Activated T-cell treated with anti-CD3 and anti-CD28 coated beads for 24 hours (primary cell): ENCODE data around the gene OXCT1.
"Not testable (repeated sequence)": the region's sequence is repeated elsewhere in the genome, so short reads cannot be mapped to it uniquely, and the experiment has no call there.

Experiments used
- DNase-seq: peaks from one replicate; pipeline ENCODE4 v3.0.0-alpha.2; 2020; ENCODE audit warnings: low read depth

Gene OXCT1

DNA sequence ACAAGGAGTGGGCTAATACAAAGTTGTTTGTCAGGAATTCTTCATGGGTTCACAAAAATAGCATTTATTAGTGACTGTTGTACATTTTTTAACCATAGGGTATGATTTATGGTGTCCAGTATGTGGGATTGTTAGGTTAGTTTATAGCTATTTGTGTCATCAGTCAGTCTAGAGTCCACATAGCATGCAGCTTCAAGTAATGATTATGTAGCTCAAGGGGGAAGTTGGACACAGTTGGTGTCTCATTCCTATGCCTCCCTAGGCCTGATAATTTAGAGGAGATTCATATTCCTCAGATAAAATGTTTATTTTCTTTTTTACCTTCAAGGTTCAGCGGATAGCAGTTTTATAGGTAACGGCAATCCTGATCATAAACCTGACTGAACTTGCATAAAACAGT is 153.8 kb downstream of the OXCT1 start:
- no peak for DNase-seq

DNA sequence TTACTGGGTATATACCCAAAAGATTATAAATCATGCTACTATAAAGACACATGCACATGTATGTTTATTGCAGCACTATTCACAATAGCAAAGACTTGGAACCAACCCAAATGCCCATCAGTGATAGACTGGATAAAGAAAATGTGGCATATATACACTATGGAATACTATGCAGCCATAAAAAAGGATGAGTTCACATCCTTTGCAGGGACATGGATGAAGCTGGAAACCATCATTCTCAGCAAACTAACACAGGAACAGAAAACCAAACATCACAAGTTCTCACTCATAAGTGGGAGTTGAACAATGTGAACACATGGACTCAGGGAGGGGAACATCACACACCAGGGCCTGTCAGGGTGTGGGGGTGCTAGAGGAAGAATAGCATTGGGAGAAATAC is 155.8 kb downstream of the OXCT1 start:
- DNase-seq, result not testable (repeated sequence)

DNA sequence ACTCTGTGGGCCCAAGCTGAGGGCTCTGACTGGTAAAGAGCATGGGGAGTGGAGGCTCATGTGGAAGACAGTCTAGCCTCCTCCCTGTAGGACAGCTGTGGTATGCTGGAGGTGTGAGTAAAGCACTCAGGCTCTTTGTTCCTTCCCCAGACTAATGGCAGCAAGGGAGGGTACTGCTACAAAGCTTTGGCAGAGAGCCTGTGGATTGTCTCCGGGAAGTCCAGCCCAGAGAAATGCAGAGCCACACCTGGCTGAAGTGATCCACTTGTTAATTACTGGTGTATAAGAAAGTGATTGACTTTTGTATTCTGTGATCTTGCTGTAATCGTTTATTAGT is 161.7 kb downstream of the OXCT1 start:
- DNase-seq, result no peak

DNA sequence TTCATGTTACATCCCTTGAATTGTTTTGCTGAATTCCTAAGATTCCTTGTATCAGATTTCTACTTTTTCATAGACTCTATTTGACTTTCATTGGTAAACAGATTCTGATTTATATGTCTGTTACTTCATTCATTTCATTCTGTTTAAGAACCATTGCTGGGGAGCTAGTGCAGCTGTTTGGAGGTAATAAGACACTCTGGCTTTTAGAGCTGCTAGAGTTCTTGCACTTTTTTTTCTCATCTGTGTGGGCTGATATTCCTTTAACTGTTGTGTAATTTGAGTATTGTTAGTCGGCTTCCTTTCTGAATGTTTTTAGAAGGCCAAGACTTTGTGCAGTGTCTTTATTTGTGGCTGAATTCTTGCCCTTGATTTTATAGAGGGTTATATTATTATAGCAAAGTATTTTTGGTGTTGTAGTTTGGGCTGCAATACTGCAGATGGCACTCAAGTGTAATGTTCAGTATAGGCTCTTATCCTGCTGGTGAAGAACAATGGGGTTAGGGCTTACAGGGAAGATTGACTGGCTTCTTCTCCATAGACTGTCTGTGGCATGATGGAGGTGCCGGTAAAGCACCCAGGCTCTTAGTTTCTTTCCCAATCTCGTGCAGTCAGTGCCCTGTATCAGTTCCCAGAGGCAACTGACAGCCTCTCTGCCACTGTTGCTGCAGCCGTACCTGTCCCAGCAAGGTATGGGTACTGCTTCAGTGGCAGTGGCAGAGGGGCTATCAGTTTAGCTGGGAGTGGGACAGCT is 162.2 kb downstream of the OXCT1 start:
- DNase-seq, result no peak

DNA sequence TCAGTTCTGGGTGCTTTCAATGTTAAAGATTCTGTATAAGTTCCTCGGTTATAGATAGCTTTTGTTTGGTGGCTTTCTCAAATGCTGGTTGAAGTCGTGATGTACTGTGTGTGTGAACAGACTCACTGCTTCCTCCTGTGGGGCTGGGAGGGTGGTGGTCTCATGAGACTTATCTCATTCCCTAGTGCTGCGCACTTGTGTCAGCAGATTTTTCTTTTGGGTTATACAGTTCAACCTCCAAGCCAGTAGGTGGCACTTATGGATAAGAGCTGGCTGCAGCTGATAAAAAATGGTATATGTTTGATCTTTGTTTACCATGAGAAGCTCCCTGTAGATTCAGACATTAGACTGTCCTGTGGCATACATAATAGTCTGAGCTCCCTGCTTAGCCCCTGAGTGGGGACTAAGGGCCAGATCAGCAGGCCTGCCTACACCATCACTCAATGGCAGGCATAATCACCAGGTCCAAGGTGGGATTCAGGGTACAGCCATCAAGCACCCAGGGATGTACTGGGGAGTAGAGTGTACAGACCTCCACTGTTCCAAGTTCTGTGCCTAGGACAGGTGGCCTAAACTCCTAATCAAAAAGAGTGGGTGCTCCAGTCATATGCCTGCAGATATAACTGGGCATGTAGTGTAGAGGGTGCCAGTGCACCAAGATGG is 174.2 kb downstream of the OXCT1 start:
- DNase-seq, result no peak

DNA sequence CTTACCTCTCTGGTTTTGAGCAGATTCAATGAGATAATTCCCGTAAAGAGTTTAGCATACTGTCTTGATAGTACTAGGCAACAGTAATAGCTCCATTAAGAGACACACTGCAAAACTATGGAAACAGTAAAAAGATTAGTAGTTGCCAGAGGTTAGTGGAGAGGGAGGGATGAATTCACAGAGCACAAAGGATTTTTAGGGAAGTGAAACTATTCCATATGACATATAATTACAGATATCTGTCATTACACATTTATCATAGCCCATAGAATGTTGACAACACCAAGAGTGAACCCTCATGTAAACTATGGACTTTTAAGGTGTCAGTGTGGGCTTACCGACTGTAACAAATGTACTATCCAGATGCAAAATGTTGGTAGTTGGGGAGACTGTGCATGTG is 183.5 kb downstream of the OXCT1 start:
- DNase-seq, result no peak

DNA sequence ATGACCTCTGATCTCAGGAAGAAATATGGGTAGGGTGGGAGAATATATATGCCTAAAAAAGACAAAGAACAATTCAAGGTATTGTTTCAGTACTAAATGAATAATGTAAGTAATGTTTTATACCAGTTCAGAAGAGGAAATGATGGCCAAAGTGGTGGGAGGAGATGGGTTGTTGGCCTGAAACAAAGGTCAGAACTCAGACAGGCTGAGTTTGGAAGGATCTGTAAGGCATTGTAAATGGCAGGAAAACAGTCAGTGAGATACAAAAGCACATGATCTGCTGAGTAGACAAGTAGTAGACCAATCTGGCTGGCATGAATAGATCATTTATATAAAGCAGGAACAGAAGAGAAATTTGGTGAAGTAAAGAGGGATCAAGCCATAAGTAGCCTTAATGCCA is 184.0 kb downstream of the OXCT1 start:
- no peak for DNase-seq

DNA sequence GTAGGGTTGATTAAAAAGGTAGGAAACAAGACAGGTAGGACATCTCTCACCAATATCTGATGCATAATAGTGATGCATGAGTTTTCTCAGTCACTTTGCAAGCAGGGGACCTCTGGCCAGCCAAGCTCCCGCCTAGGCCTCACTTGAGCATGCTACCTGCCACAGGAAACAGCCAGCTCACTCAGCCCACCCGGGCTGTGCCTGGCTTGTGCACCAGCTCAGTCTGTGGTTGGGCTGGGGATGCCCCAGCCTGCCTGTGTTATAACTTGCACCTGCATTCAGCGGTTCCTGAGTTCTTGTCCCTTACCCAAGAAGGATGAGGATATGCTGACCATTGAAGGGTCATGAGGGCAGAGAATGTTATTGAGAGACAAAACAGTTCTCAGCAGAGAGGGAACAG is 187.0 kb downstream of the OXCT1 start:
- DNase-seq, result no peak

DNA sequence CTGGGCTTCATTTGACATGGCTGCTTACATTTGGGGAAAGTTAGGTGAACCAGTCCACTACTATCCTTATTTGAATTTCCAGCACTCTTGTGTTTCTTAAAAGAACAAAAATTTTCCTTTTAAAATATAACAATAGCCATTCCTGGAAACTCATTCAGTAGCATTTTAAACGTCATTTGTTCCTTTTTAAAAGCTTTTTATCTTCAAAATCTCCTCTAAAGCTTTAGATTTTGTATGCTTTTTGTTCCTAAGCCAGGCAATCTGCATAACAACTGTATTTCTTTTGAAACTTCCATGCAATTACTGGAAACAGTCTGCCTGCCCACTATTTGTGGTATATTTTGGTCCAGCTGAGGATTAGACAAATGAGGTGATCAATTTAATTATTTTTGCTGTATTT is 187.6 kb downstream of the OXCT1 start:
- no peak for DNase-seq

DNA sequence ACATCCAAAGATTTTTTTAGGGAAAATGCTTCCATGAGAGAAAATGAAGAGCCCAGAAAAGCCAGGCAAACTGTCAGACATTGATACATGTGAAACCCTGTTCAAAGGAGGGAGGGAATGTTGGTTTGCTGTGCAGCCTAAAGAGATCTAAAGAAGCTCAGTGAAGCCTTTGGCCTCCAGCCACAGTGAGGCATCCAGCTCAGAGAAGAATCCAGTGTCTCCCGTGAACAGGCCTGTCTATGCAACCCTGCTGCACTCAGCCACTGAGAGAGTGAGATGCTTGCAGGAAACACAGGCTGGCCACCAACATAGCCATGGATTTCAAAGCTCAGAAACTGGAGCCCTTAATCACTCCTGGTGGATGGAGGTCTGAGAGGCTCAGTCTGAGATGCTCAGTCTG is 188.4 kb downstream of the OXCT1 start:
- no peak for DNase-seq
